GM21619 (cell line): ENCODE measurements around the gene RBMY1B.
A peak's percentile ranks its signal among the peaks of the same experiment; 100 is the strongest.
"Not testable (repeated sequence)": the region's sequence is repeated elsewhere in the genome, so short reads cannot be mapped to it uniquely, and the experiment has no call there.

Experiments used
- ATAC-seq: cut with Tn5 transposase; IDR thresholded peaks from one replicate; pipeline ENCODE4 v1.9.1; 2021; ENCODE audit not compliant: unreplicated experiment

Gene RBMY1B

GRCh38 chrY:21511038-21511437 is at the start of gene RBMY1B:
RBMY1B (plus strand) TSS chrY:21511338; CDS start chrY:21513351, 2,013 bp downstream.
- not testable (repeated sequence) for ATAC-seq

DNA sequence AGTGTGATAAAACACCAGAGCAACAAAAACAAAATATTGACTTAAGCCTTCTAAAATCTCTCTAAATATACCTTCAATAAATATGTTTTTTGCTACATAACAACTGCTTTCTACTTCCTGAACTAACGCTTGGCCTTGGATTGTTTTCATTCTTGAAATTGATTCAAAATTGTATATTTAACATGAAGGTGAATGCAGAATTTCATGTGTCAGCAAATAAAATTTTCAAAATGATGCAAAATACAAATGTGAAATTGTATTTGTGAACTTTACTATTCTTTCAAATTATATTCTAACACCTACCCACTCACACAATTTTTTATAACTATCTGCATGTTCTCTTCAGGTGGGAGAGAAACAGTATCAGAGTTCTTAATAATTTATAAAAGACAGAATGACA is 48.2 kb upstream of the RBMY1B start:
- not testable (repeated sequence) for ATAC-seq

DNA sequence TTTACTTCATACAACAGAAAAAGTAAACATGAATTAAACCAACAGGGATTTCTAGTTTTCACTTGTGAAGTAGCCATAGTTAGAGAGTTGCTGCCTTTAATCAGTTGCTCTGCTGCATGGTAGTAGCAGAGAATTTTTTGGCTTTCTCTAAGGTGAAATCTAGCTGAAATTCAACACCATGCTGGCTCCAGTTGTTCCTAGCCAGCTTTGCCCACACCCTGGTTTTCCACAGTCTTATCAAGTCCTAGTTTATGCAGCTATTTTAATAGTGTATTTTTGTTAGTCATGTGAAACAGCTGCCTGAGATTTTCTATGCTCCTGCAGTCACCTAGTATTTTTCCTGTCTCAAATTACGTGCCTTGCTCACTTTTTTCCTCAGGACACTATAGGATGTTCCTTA is 28.2 kb upstream of the RBMY1B start:
- ATAC-seq = no peak

DNA sequence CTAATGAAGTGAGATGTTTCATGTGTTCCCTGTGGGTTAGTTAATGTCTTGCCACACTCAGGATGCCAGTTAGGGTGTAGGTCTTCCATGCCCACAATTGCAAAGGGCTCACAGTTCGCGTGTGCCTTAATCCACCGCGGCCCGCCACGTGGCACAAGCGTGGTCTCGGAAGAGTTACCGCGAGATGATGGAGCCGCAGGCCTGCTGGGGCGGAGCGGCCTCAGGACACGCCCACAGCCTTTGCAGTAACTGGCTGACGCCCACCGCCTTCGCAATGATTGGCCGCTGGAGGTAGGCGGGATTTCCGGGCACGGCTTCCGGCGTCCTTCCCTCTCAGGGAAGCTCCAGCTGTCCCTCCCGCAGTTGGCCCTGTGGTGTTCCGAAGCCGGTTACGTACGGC is 23.4 kb downstream of the RBMY1B start, which contains the start of gene RBMY1A1:
Gene RBMY1A1 (plus strand): TSS at position 301 of the 400 bp plus-strand sequence. CDS start 2,013 bp downstream, outside the sequence.
- ATAC-seq = not testable (repeated sequence)

GRCh38 chrY:21559316-21559984 is 48.3 kb downstream of the RBMY1B start:
- peak; percentile 89 for ATAC-seq
